Cerebellar cortex (tissue), 1 donor: ENCODE results near the gene FKBP7.
"Not testable (repeated sequence)": the region's sequence is repeated elsewhere in the genome, so short reads cannot be mapped to it uniquely, and the experiment has no call there.

Experiments
- DNase-seq: peaks from one replicate; pipeline ENCODE4 v3.0.0-alpha.2; 2015; ENCODE audit warnings: low spot score

Gene FKBP7, protein sequence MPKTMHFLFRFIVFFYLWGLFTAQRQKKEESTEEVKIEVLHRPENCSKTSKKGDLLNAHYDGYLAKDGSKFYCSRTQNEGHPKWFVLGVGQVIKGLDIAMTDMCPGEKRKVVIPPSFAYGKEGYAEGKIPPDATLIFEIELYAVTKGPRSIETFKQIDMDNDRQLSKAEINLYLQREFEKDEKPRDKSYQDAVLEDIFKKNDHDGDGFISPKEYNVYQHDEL

GRCh38 chr2:178478439-178479274 lies at the start of gene FKBP7:
Gene FKBP7 (minus strand): TSS chr2:178478600. CDS start chr2:178478499, 101 bp downstream.
- peak; percentile 92 for DNase-seq

DNA sequence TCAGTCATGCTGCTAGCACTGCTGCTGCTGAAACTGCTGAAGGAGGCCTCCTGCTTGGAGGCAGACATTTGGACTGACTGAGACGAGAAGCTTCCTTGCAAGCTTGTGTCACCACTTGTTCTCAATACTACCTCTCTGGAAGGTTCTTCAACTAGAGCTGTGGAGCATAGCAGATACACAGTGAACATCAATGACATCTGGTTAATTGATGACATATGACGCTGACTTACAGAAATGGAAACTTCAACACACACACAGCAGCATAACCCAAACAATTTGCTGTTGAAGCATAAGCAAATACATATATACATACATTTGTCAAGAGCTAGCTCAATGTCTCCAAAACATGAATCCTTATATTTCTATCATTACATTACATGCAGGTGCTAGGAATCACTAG lies 49.2 kb upstream of the FKBP7 start:
- no peak for DNase-seq

GRCh38 chr2:178526256-178526655 lies 47.9 kb upstream of the FKBP7 start:
- DNase-seq, result no peak

- DNase-seq, result not testable (repeated sequence)
Observed at GRCh38 chr2:178525460-178525859, 47.1 kb upstream of the FKBP7 start.

- not testable (repeated sequence) for DNase-seq
Observed at GRCh38 chr2:178525010-178525409, 46.6 kb upstream of the FKBP7 start.

DNA sequence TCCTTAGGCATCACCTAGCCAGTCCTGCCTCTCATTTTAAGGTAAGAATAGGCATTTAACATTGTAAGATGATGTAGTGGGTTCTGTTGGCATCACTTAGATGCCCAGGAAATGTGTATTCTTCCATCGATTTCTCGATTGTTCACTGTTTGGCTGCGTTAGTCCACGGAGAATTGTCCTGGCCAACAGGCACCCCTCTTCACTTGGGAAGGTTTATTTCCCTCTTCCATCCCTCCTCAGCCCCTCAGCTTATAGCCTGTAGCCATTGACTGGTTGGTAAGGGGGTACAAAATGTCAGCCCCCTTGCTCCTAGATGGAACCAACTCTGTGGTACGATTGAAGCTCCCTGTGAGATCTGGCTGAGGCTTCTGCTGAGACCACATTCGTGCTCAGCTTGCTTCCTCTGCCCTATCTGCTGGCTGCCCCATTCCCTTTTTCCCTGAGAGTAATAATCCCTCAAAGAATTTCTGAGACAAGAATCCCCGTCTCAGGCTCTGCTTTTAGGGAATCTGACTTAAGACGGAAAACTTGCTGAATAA lies 45.3 kb upstream of the FKBP7 start:
- peak; percentile 9 for DNase-seq

DNA sequence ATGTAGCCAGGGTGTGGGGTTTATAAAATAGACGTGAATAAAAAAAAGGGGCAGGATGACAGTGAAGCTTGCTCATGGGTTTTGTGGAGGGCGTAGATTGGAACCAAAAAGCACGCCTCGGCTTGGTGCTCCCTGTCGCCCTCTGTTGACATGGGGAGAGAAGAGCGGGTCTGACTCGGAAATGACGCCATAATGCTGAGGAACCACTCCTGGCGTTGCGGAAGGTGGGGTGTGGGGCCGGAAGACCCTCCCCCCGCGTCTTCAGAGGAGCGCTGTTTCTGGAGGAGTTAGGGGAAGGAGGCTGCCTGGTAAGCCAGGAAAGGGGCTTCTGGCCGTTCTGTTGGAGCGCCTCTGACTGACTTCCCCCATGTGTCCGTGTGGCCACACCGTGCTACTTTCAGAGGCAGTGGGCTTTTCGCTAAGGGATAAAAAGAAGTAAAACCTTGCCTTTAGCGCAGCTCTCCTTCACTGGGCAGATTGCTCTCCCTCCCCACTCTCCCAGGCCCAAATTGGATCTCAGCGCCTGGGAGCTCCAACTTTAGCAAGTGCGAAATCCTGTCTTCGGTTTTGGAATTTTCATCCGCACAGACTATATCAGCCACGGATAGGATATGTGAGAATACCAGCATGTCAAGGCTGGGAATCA lies 44.7 kb upstream of the FKBP7 start:
- DNase-seq, result peak; percentile 74

DNA sequence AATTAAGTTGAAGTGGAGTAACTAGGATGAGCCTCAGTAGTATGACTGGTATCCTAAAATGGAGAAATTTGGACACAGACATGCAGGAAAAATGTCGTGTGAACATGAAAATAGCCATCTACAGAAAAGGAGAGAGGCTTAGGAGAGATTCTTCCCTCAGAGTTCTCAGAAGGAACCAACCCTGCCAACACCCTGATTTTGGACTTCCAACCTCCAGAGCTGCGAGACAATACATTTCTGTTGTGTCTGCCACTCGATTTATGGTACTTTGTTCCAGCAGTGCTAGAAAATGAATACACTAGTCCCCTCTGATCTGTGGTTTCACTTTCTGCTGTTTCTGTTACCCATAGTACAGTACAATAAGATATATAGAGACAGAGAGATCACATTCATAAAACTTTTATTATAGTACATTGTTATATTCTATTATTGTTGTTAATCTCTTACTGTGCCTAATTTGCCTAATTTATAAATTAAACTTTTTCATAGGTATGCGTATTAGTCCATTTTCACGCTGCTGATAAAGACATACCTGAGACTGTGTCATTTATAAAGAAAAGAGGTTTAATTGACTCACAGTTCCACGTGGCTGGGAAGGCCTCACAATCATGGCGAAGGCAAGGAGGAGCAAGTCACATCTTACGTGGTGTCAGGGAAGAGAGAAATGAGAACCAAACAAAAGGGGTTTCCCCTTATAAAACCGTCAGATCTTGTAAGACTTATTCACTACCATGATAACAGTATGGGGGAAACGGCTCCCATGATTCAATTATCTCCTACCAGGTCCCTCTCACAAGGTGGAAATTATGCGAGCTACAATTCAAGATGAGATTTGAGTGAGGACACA lies 43.1 kb upstream of the FKBP7 start:
- no peak for DNase-seq

- DNase-seq, result no peak
Observed at GRCh38 chr2:178517496-178517895, 39.1 kb upstream of the FKBP7 start.

DNA sequence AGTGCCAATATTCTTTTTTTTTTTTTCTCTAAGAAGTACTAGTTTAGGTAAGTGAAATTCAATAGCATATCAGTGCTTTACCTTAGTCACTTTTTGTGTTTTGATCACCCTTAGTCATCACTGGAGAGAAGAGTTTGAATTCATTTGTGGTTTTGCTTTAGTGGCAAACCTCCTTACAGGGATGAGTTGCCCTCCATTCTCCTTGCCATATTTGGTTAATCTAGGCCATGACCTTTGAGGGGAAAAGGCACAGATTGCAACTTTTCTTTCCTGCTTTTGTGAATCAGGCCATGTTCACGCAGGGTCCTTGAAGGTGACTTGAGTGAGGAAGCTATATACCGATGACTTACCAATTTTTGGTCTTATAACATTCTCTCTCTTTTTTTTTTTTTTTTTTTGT lies 36.3 kb upstream of the FKBP7 start:
- DNase-seq, result no peak

- no peak for DNase-seq
Observed at GRCh38 chr2:178513876-178514275, 35.5 kb upstream of the FKBP7 start.

DNA sequence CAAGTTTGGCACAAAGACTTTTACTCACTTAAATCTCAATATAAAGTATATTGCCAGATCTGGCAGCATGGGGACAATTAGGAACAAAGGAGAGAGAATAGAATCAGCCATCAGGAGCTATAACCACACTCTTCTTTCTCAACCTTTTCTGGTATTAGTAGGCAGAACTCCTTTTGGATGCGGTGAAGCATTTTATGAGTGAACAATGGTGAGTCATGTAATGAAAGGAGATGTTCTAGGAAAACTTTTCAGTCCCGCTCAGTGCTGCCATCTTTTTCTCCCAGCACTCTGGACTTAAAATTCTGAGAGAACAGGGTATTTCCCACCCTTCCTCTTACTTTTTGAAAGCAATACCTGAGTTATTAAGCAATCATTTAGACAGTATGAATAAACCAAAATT lies 34.1 kb upstream of the FKBP7 start:
- DNase-seq, result no peak

GRCh38 chr2:178510384-178510783 lies 32.0 kb upstream of the FKBP7 start:
- no peak for DNase-seq

- DNase-seq, result no peak
Observed at GRCh38 chr2:178508646-178509045, 30.2 kb upstream of the FKBP7 start.

- no peak for DNase-seq
Observed at GRCh38 chr2:178506949-178507348, 28.5 kb upstream of the FKBP7 start.

DNA sequence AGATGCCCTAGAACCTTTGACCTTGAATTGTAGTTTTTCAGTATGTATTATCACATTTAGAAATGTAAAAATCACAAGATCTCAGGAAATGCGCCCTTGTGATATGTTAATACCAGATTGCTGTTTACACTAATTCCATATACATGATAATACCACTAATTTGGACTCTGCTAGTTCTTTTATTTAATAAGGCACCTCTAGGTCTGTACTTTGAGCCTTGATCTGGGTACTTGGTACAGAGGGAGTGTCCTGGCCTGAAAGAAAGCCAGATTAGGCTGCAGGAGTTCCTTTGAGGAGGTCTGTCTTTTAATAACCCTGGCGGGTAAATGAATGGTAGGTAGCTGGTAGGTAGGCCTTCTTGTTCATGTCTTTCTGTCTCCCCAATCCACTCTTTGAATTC lies 28.1 kb upstream of the FKBP7 start:
- DNase-seq, result no peak

DNA sequence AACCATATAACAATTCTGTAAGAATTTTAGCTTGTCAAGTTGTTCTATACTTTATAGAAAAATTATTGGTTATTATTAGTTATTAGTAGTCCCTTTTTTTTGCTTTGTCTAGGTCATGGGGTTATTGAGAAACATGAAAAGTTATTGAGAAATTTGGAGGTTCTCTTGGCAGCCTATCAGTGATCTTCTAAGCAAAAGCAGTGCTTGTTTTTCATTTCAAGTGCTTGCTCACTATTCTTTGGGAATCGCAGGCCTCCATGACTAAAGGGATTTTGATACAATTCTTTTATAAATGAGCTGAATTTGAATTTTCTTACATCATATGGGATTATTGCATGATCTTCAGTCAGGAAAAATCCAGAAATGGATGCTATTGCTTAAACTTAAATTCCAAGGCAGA lies 27.7 kb upstream of the FKBP7 start:
- no peak for DNase-seq

- no peak for DNase-seq
Observed at GRCh38 chr2:178502751-178503150, 24.4 kb upstream of the FKBP7 start.

DNA sequence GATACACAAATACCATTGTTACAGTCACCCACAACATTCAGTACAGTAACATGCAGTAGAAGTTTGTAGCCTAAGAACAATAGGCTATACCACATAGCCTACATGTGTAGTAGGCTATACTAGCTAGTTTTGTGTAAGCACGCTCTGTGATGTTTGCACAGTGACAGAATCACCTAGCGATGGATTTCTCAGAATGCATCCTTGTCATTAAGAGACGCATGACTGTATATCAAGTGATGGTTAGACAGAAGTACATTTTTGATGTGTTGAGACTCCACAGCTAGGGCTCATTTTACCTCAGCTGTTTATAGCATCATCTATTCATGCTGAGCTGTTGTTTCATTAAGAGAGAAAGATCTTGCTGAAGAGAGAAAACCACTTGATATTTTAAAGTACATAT lies 21.2 kb upstream of the FKBP7 start:
- no peak for DNase-seq

DNA sequence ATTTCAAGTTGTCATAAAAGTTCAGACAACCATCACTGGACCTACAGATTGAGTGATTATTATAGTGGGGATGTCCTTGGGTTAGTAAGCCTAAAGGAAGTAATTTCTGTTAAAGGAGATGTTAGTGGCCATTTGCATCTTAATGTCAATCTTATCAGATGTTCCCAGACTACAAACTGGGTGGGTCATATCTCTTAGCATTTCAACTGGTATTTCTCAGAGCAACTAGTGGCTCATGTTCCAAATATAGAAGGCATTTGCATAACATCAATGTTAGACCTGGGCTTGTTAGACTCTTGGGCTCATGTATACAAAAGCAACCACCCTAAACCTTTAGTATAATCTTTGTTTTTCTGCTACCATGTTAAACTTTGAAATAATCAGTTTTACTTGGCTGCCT lies 19.7 kb upstream of the FKBP7 start:
- no peak for DNase-seq

- no peak for DNase-seq
Observed at GRCh38 chr2:178496049-178496448, 17.6 kb upstream of the FKBP7 start.

DNA sequence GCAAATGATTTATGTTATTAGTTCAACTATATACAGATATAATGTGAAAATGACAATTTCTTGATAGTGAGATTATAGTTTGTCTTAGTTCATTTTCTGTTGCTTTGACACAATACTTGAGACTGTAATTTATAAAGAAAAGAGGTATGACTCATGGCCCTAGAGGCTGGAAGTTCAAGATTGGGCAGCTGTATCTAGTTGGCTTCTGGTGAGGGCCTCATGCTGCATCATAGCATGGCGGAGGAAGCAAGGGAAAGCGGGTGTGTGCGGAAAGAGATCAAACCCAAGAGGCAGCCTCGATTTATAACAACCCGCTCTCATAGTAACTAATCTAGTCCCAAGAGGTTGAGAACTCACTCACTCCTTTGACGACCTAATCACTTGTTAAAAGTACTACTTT lies 13.2 kb upstream of the FKBP7 start:
- DNase-seq, result no peak
